ENCODE results near the gene MB.

- TF ChIP-seq CTCF (conservative IDR thresholded peaks at IDR 0.05; ENCODE audit: low read depth, low read length) (no peak), EZH2 (IDR thresholded peaks at IDR 0.05; ENCODE audit: borderline replicate concordance, low read depth, low read length, poor library complexity, severe bottlenecking) (no peak)
These were observed 26.9 kb upstream of the MB start for GRCh38 chr22:35643991-35644390.
